HEK293 (cell line): ENCODE results near the gene ANTXRL.

Source experiments
- CTCF ChIP-seq: fragments of 450-650 bp; formaldehyde crosslinking; IDR thresholded peaks from 2 replicates; pipeline ENCODE4 v1.5.1; 2016; ENCODE audit warnings: missing biosample characterization, missing genetic modification characterization
- PBX3 ChIP-seq: sonication (generic); formaldehyde crosslinking; IDR thresholded peaks from 2 replicates; pipeline ENCODE4 v1.8.1; 2022; ENCODE audit warnings: mild to moderate bottlenecking, moderate library complexity, missing genetic modification reagents
- ZBTB20 ChIP-seq: fragments of 450-650 bp; formaldehyde crosslinking; IDR thresholded peaks from 2 replicates; pipeline ENCODE4 v1.5.1; 2016; ENCODE audit warnings: missing biosample characterization, missing genetic modification characterization
- ZFP41 ChIP-seq: fragments of 450-650 bp; formaldehyde crosslinking; IDR thresholded peaks from 2 replicates; pipeline ENCODE4 v1.5.1; 2016; ENCODE audit warnings: missing biosample characterization, missing genetic modification characterization, borderline replicate concordance
- ZNF18 ChIP-seq: fragments of 450-650 bp; formaldehyde crosslinking; IDR thresholded peaks from 2 replicates; pipeline ENCODE4 v1.5.1; 2016; ENCODE audit warnings: missing biosample characterization, missing genetic modification characterization
- ZNF324 ChIP-seq: fragments of 450-650 bp; formaldehyde crosslinking; IDR thresholded peaks from 2 replicates; pipeline ENCODE4 v1.5.1; 2016; ENCODE audit warnings: missing biosample characterization, missing genetic modification characterization
- ZNF362 ChIP-seq: fragments of 450-650 bp; formaldehyde crosslinking; IDR thresholded peaks from 2 replicates; pipeline ENCODE4 v1.5.1; 2016; ENCODE audit warnings: missing biosample characterization, missing genetic modification characterization
- ZNF585B ChIP-seq: fragments of 450-650 bp; formaldehyde crosslinking; IDR thresholded peaks from 2 replicates; pipeline ENCODE4 v1.5.1; 2016; ENCODE audit warnings: missing biosample characterization, missing genetic modification characterization
- ZSCAN4 ChIP-seq: fragments of 450-650 bp; formaldehyde crosslinking; IDR thresholded peaks from 2 replicates; pipeline ENCODE4 v1.5.1; 2017; ENCODE audit warnings: missing biosample characterization, missing genetic modification characterization

GRCh38 chr10:46317370-46317769, 30.6 kb downstream of the ANTXRL start:
- TF ChIP-seq ZNF362 (tag by site-specific recombination) = no peak
- TF ChIP-seq PBX3 (CRISPR knock-in tag) = no peak
- no peak for TF ChIP-seq CTCF (tag by site-specific recombination)
- no peak for TF ChIP-seq ZNF18 (tag by site-specific recombination)
- no peak for TF ChIP-seq ZSCAN4
- TF ChIP-seq ZNF585B (tag by site-specific recombination) = no peak
- TF ChIP-seq ZBTB20 = no peak
- TF ChIP-seq ZNF324 = no peak
- no peak for TF ChIP-seq ZFP41 (tag by site-specific recombination)
